Skeletal muscle satellite cell (primary cell): ENCODE results near the gene ZCCHC8.
"Not testable (repeated sequence)": the region's sequence is repeated elsewhere in the genome, so short reads cannot be mapped to it uniquely, and the experiment has no call there.

Source experiments
- H3K27me3 ChIP-seq: 2 replicates; pipeline ENCODE4 v1.7.0; 2013; ENCODE audit warnings: low read length; ENCODE audit not compliant: control insufficient read depth, insufficient read depth
- H3K36me3 ChIP-seq: 2 replicates; pipeline ENCODE4 v1.7.0; 2013; ENCODE audit warnings: mild to moderate bottlenecking, control low read depth, low read length; ENCODE audit not compliant: insufficient read depth
- H3K4me1 ChIP-seq: 2 replicates; pipeline ENCODE4 v1.7.0; 2013; ENCODE audit warnings: low read length; ENCODE audit not compliant: control insufficient read depth, insufficient read depth
- H3K4me2 ChIP-seq: 2 replicates; pipeline ENCODE4 v1.7.0; 2013; ENCODE audit warnings: mild to moderate bottlenecking, low read length
- H3K4me3 ChIP-seq: 2 replicates; pipeline ENCODE4 v1.7.0; 2013; ENCODE audit warnings: low read length
- H3K9ac ChIP-seq: 2 replicates; pipeline ENCODE4 v1.7.0; 2013; ENCODE audit warnings: mild to moderate bottlenecking, low read depth, low read length, moderate library complexity
- H3K9me3 ChIP-seq: replicated peaks from 2 replicates; pipeline ENCODE4 v1.7.0; 2013; ENCODE audit warnings: mild to moderate bottlenecking, control low read depth, low read length

ZCCHC8 gene

GRCh38 chr12:122467983-122468382, 32.7 kb downstream of the ZCCHC8 start:
- Histone ChIP-seq H3K4me1 (peaks cover 16% of the 10 kb centered on the region), H3K9ac (no peak overlapping the region), H3K4me3 (no peak overlapping the region), H3K4me2 (no peak overlapping the region), H3K36me3 (peaks cover 5% of the 10 kb centered on the region), H3K27me3 (no peaks in the 10 kb centered on the region), H3K9me3 (no peaks in the 10 kb centered on the region)

GRCh38 chr12:122464317-122465042, 36.3 kb downstream of the ZCCHC8 start:
- Histone ChIP-seq H3K4me2 (peak overlapping the region; percentile 21), H3K4me1 (peaks cover 11% of the 10 kb centered on the region), H3K9ac (peak overlapping the region; percentile 19)
- not testable (repeated sequence) for H3K36me3 ChIP-seq, H3K9me3 ChIP-seq, H3K27me3 ChIP-seq, H3K4me3 ChIP-seq

GRCh38 chr12:122460641-122461040, 40.1 kb downstream of the ZCCHC8 start:
- Histone ChIP-seq H3K27me3 (no peaks in the 10 kb centered on the region), H3K36me3 (no peaks in the 10 kb centered on the region), H3K4me1 (peaks cover 11% of the 10 kb centered on the region), H3K9me3 (no peaks in the 10 kb centered on the region), H3K9ac (no peak overlapping the region), H3K4me3 (no peak overlapping the region), H3K4me2 (no peak overlapping the region)

GRCh38 chr12:122460061-122460460, 40.7 kb downstream of the ZCCHC8 start:
- Histone ChIP-seq H3K4me3 (no peak overlapping the region), H3K36me3 (no peaks in the 10 kb centered on the region), H3K9ac (no peak overlapping the region), H3K27me3 (no peaks in the 10 kb centered on the region), H3K4me2 (no peak overlapping the region), H3K9me3 (no peaks in the 10 kb centered on the region), H3K4me1 (peaks cover 11% of the 10 kb centered on the region)

- no peak overlapping the region for H3K4me2 ChIP-seq
- no peaks in the 10 kb centered on the region for H3K36me3 ChIP-seq
- H3K9ac ChIP-seq, result no peak overlapping the region
- peaks cover 4% of the 10 kb centered on the region for H3K4me1 ChIP-seq
- H3K4me3 ChIP-seq, result no peak overlapping the region
- H3K9me3 ChIP-seq, result no peaks in the 10 kb centered on the region
- H3K27me3 ChIP-seq, result no peaks in the 10 kb centered on the region
Observed at GRCh38 chr12:122459211-122459610, 41.5 kb downstream of the ZCCHC8 start.

GRCh38 chr12:122458105-122459035, 42.4 kb downstream of the ZCCHC8 start:
- H3K4me3 ChIP-seq, result no peak overlapping the region
- H3K9ac ChIP-seq, result no peak overlapping the region
- no peaks in the 10 kb centered on the region for H3K9me3 ChIP-seq
- no peak overlapping the region for H3K4me2 ChIP-seq
- H3K4me1 ChIP-seq, result no peaks in the 10 kb centered on the region
- no peaks in the 10 kb centered on the region for H3K36me3 ChIP-seq
- no peaks in the 10 kb centered on the region for H3K27me3 ChIP-seq

GRCh38 chr12:122457627-122458026, 43.1 kb downstream of the ZCCHC8 start:
- no peaks in the 10 kb centered on the region for H3K9me3 ChIP-seq
- no peak overlapping the region for H3K9ac ChIP-seq
- no peaks in the 10 kb centered on the region for H3K36me3 ChIP-seq
- H3K27me3 ChIP-seq, result no peaks in the 10 kb centered on the region
- no peak overlapping the region for H3K4me3 ChIP-seq
- H3K4me2 ChIP-seq, result no peak overlapping the region
- H3K4me1 ChIP-seq, result no peaks in the 10 kb centered on the region

- Histone ChIP-seq H3K36me3 (no peaks in the 10 kb centered on the region), H3K27me3 (no peaks in the 10 kb centered on the region), H3K4me1 (peaks cover under 1% of the 10 kb centered on the region), H3K9ac (no peak overlapping the region), H3K4me3 (no peak overlapping the region), H3K4me2 (no peak overlapping the region), H3K9me3 (no peaks in the 10 kb centered on the region)
Observed at GRCh38 chr12:122454739-122455138, 46.0 kb downstream of the ZCCHC8 start.

GRCh38 chr12:122454250-122454721, 46.4 kb downstream of the ZCCHC8 start:
- Histone ChIP-seq H3K4me1 (peaks cover 4% of the 10 kb centered on the region), H3K27me3 (no peaks in the 10 kb centered on the region), H3K4me3 (no peak overlapping the region), H3K36me3 (no peaks in the 10 kb centered on the region), H3K9me3 (no peaks in the 10 kb centered on the region), H3K4me2 (no peak overlapping the region), H3K9ac (no peak overlapping the region)

GRCh38 chr12:122452701-122453285, 47.9 kb downstream of the ZCCHC8 start:
- H3K9ac ChIP-seq, result no peak overlapping the region
- no peaks in the 10 kb centered on the region for H3K36me3 ChIP-seq
- H3K4me1 ChIP-seq, result peaks cover 8% of the 10 kb centered on the region
- no peak overlapping the region for H3K4me2 ChIP-seq
- H3K4me3 ChIP-seq, result no peak overlapping the region
- H3K9me3 ChIP-seq, result no peaks in the 10 kb centered on the region
- no peaks in the 10 kb centered on the region for H3K27me3 ChIP-seq

GRCh38 chr12:122449317-122449716, 51.4 kb downstream of the ZCCHC8 start:
- Histone ChIP-seq H3K9ac (no peak overlapping the region), H3K4me1 (peaks cover 12% of the 10 kb centered on the region), H3K27me3 (no peaks in the 10 kb centered on the region), H3K9me3 (no peaks in the 10 kb centered on the region), H3K36me3 (no peaks in the 10 kb centered on the region), H3K4me2 (no peak overlapping the region), H3K4me3 (no peak overlapping the region)
